GM10248 (cell line): Measurements from ENCODE around the gene BMPR1A.

Source experiments
- CTCF ChIA-PET: fragments of 300-600 bp; sonication (Branson Sonifier 250); formaldehyde crosslinking; extraction: SDS; loops from one replicate; lab custom pipeline; 2021; ENCODE audit warnings: antibody characterized with exemption; lab: Yijun Ruan, JAX
- POLR2A ChIA-PET: fragments of 350-650 bp; sonication (Branson Sonifier 250); formaldehyde crosslinking; extraction: SDS; loops from one replicate; lab custom pipeline; 2020; ENCODE audit warnings: antibody characterized with exemption; lab: Yijun Ruan, JAX
- DNase-seq: peaks from one replicate; pipeline ENCODE4 v3.0.0; 2012; ENCODE audit errors: extremely low spot score
- TF ChIP-seq, protein P1 (sequence below): IDR thresholded peaks from 2 replicates; pipeline ENCODE4 v1.5.1; 2012; ENCODE audit warnings: mild to moderate bottlenecking, low read depth; ENCODE audit errors: extremely low read depth, missing control alignments, control extremely low read depth

The BMPR1A gene

GRCh38 chr10:86755454-86755739 lies 1.0 kb upstream of the BMPR1A start:
- POLR2A ChIA-PET = no interaction called here
- CTCF ChIA-PET = no interaction called here
- DNase-seq = no peak
- TF ChIP-seq, protein P1, sequence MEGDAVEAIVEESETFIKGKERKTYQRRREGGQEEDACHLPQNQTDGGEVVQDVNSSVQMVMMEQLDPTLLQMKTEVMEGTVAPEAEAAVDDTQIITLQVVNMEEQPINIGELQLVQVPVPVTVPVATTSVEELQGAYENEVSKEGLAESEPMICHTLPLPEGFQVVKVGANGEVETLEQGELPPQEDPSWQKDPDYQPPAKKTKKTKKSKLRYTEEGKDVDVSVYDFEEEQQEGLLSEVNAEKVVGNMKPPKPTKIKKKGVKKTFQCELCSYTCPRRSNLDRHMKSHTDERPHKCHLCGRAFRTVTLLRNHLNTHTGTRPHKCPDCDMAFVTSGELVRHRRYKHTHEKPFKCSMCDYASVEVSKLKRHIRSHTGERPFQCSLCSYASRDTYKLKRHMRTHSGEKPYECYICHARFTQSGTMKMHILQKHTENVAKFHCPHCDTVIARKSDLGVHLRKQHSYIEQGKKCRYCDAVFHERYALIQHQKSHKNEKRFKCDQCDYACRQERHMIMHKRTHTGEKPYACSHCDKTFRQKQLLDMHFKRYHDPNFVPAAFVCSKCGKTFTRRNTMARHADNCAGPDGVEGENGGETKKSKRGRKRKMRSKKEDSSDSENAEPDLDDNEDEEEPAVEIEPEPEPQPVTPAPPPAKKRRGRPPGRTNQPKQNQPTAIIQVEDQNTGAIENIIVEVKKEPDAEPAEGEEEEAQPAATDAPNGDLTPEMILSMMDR = no peak

DNA sequence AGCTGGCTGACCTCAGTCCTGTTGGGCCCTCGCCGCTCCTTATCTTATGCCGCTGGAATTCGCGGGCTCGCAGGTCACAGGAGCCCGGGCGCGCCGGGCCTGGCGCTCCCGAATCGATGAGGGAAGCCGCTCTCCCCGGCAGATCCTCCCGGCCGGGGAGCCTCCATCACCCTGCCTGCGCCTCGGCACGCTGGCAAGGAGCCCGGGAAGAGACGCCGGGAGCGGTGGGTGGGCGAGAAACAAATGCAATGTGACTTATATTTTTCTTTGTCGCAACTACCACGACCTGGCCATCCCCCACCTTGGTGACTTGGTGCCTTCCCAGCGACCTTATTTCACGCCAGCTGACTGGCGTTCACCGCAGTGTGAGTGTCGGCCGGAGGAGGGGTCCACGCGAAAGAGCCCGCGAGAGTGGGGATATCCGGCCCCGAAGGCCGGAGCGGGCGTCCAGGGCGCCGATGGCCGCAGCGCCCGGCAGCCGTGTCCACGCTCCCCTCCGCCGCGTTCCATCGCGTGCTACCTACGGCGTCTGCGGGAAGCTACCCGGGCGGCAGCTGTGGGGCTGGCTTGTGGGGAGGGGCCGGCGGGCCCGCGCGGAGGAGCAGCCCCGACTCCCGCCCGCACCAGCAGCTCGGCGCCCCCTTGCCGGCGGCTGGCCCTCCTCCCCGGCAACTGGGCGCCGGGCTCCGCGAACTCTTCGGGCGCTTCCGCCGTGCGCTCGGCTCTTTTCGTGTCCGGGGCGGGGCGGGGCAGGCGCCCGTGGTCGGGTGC lies 494 bp upstream of the BMPR1A start:
- CTCF ChIA-PET = no interaction called here
- POLR2A ChIA-PET = no interaction called here

GRCh38 chr10:86757113-86757972 lies 924 bp downstream of the BMPR1A start:
- CTCF ChIA-PET = interaction anchor here (0.6 to 3.3 kb wide), 5 partner anchors 11 to 209 kb away, joined by 3 to 12 read pairs (median 3); no protein-coding TSS in a partner anchor
- no peak for DNase-seq
- POLR2A ChIA-PET = interaction anchor here (0.6 kb wide), 1 partner anchor 9 kb away, joined by 4 read pairs; no protein-coding TSS in a partner anchor
- TF ChIP-seq, protein P1 = no peak

More for the DNA sequence above, 494 bp upstream of the BMPR1A start:
- peak; percentile 95 for DNase-seq
- TF ChIP-seq, protein P1 = no peak

GRCh38 chr10:86758189-86759072 lies 2.0 kb downstream of the BMPR1A start:
- POLR2A ChIA-PET = no interaction called here

DNA sequence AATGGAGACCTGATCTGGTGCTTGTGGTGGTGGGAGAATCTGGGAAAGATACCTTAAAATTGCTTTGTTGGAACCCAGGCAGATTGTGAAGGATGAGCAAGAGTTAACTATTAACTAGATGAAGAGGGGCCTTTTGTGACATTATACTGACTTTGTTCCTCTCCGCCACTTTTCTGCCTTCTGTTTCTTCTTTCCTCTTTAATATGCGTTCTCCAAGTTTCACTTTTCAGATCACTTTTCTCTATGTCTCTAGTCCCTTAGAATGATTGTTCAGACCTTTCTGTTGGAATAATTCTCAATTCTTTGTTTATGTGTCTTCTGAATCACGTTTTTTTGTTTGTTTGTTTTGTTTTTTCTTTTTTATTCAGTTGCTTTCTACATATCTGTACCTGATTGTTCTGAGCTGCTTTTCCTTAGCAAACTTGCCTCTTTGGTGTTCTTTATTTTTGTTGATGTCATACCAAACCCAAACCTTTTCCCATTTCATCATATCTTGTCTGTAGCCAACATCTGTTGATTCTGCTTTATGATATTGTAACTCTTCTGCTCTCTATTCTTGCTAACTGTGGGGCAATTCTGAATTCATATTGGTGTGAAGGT lies 2.8 kb downstream of the BMPR1A start:
- DNase-seq = no peak
- TF ChIP-seq, protein P1 = no peak
- ChIA-PET POLR2A (no interaction called here), CTCF (interaction anchor here (0.9 to 3.3 kb wide), 3 partner anchors 9 to 13 kb away, joined by 4 to 12 read pairs (median 6); no protein-coding TSS in a partner anchor)

More at GRCh38 chr10:86758189-86759072, 2.0 kb downstream of the BMPR1A start:
- TF ChIP-seq, protein P1 = no peak
- no peak for DNase-seq
- CTCF ChIA-PET = interaction anchor here (0.9 to 3.3 kb wide), 5 partner anchors 10 to 208 kb away, joined by 3 to 12 read pairs (median 3); no protein-coding TSS in a partner anchor
